ENCODE measurements around the gene CHTF18. TPM values are rescaled to one million over a fixed set of nuclear protein-coding genes. Genes with fewer than 3 reads are reported as not detected.
"Not testable (repeated sequence)": the region's sequence is repeated elsewhere in the genome, so short reads cannot be mapped to it uniquely, and the experiment has no call there.

Gene CHTF18
- total RNA-seq, 1 experiment from 2014 or later, result 120 TPM

DNA sequence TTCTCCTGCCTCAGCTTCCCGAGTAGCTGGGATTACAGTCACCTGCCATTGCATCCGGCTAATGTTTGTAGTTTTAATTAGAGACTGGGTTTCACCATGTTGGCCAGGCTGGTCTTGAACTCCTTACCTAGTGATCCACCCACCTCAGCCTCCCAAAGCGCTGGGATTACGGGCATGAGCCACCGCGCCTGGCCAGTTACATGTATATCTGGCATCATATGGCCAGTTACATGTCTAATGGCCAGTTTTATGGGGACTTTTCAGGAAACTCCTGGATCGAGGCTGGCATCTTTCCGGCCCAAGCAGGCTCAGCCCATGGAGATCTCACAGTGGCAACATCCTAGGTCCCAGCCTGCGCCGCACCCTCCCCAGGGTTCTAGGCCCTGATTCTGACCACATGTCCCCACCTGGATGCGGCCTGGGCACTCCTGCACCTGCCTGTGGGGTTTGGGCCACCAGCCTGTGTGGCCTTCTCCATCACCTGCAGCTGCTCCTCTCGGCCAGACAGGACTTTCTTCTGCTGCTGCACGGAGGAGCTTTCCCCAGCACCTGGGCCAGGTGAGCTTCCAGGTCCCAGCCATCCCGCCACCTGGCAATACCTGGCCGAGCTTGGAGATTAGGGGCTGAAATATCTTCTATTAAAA is 46.3 kb upstream of the CHTF18 start:
- Histone ChIP-seq H3K4me1 (ENCODE audit: insufficient read depth, low read length) (peaks cover 2% of the 10 kb centered on the region; the same call in 1 of the 2 replicates), H2BK120ac (ENCODE audit: low read depth, low read length, poor library complexity, severe bottlenecking) (no peak overlapping the region), H3K23ac (ENCODE audit: insufficient read length, low read depth, low read length) (no peak overlapping the region), H3K79me2 (ENCODE audit: insufficient read depth, low read length) (no peaks in the 10 kb centered on the region), H3K23me2 (ENCODE audit: insufficient read length, low read depth, low read length, poor library complexity, severe bottlenecking) (peaks cover 10% of the 10 kb centered on the region), H2AK5ac (ENCODE audit: insufficient read length, low read length) (no peak overlapping the region), H3K56ac (ENCODE audit: insufficient read length, low read depth, low read length) (no peak overlapping the region), H4K8ac (replicated peaks; ENCODE audit: insufficient read length, low read depth, low read length) (no peak overlapping the region), H3K4me2 (ENCODE audit: insufficient read depth, insufficient read length, low read length) (no peak overlapping the region), H3K9ac (ENCODE audit: extremely low read depth, insufficient read length, low read length) (no peak overlapping the region), H4K91ac (ENCODE audit: insufficient read length, low read depth, low read length) (no peak overlapping the region), H2BK20ac (ENCODE audit: low read depth, low read length, poor library complexity, severe bottlenecking) (no peak overlapping the region), H3K4ac (ENCODE audit: low read depth, low read length) (no peak overlapping the region), H3K14ac (ENCODE audit: insufficient read depth, low read length) (no peak overlapping the region), H4K20me1 (ENCODE audit: control insufficient read depth, insufficient read depth, insufficient read length) (no peaks in the 10 kb centered on the region), H4K5ac (ENCODE audit: insufficient read length, low read depth, low read length) (no peak overlapping the region), H2AFZ (ENCODE audit: low read length) (no peak overlapping the region), H3K9me3 (ENCODE audit: control insufficient read depth, low read depth, low read length) (no peaks in the 10 kb centered on the region), H3K79me1 (ENCODE audit: insufficient read depth, low read depth, low read length, poor library complexity, severe bottlenecking) (no peaks in the 10 kb centered on the region), H2BK12ac (ENCODE audit: insufficient read length, low read depth, low read length) (no peak overlapping the region), H3K27me3 (ENCODE audit: insufficient read depth, low read length) (no peaks in the 10 kb centered on the region), H2BK5ac (ENCODE audit: insufficient read length, low read length) (no peak overlapping the region), H2BK15ac (ENCODE audit: low read depth, low read length) (no peak overlapping the region), H3K18ac (ENCODE audit: insufficient read length, low read depth, low read length) (no peak overlapping the region), H3K27ac (ENCODE audit: insufficient read length, low read depth, low read length) (no peak overlapping the region), H3T11ph (ENCODE audit: low read length) (no peak overlapping the region)
- Mint-ChIP-seq H3K4me3 (peak overlapping the region; percentile 73 to 92), H3K27ac (no peak overlapping the region), H3K4me1 (peaks cover 9 to 15% of the 10 kb centered on the region in 2 experiments), H3K36me3 (ENCODE audit: insufficient read depth in 1 of 3, low read depth in 3 of 3) (peaks cover 2 to 12% (median 8%) of the 10 kb centered on the region in 3 experiments; a peak in 5 of 7 replicates), H3K27me3 (ENCODE audit: low read depth) (no peaks in the 10 kb centered on the region), H3K9me3 (no peaks in the 10 kb centered on the region)
- TF ChIP-seq, protein P1, sequence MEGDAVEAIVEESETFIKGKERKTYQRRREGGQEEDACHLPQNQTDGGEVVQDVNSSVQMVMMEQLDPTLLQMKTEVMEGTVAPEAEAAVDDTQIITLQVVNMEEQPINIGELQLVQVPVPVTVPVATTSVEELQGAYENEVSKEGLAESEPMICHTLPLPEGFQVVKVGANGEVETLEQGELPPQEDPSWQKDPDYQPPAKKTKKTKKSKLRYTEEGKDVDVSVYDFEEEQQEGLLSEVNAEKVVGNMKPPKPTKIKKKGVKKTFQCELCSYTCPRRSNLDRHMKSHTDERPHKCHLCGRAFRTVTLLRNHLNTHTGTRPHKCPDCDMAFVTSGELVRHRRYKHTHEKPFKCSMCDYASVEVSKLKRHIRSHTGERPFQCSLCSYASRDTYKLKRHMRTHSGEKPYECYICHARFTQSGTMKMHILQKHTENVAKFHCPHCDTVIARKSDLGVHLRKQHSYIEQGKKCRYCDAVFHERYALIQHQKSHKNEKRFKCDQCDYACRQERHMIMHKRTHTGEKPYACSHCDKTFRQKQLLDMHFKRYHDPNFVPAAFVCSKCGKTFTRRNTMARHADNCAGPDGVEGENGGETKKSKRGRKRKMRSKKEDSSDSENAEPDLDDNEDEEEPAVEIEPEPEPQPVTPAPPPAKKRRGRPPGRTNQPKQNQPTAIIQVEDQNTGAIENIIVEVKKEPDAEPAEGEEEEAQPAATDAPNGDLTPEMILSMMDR (conservative IDR thresholded peaks at IDR 0.05), result no peak
- no peak for DNase-seq
- WGBS (ENCODE audit: extremely low coverage, insufficient read length, low lambda C conversion rate), result no CpG with 5 or more reads among the region's 15 CpGs

DNA sequence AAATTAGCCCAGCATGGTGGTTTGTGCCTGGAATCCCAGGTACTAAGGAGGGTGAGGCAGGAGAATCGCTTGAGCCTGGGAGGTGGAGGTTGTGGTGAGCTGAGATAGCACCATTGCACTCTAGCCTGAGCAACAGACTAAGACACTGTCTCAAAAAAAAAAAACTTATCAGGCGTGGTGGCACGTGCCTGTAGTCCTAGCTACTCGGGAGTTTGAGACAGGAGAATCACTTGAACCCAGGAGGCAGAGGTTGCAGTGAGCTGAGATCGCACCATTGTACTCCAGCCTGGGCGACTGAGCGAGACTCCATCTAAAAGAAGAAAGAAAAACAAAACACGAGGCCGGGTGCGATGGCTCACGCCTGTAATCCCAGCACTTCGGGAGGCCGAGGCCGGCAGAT is 45.5 kb upstream of the CHTF18 start:
- H3K23me2 ChIP-seq (ENCODE audit: insufficient read length, low read depth, low read length, poor library complexity, severe bottlenecking); H3K27me3 ChIP-seq (ENCODE audit: insufficient read depth, low read length); H3K27ac Mint-ChIP-seq; H3K27me3 Mint-ChIP-seq (ENCODE audit: low read depth); DNase-seq; H3K9ac ChIP-seq (ENCODE audit: extremely low read depth, insufficient read length, low read length); H3K9me3 Mint-ChIP-seq; H2AK5ac ChIP-seq (ENCODE audit: insufficient read length, low read length); H3K79me1 ChIP-seq (ENCODE audit: insufficient read depth, low read depth, low read length, poor library complexity, severe bottlenecking); H3K27ac ChIP-seq (ENCODE audit: insufficient read length, low read depth, low read length); H2BK5ac ChIP-seq (ENCODE audit: insufficient read length, low read length); H2BK120ac ChIP-seq (ENCODE audit: low read depth, low read length, poor library complexity, severe bottlenecking); H2BK15ac ChIP-seq (ENCODE audit: low read depth, low read length); H3K79me2 ChIP-seq (ENCODE audit: insufficient read depth, low read length); H3T11ph ChIP-seq (ENCODE audit: low read length); H3K4ac ChIP-seq (ENCODE audit: low read depth, low read length); H3K9me3 ChIP-seq (ENCODE audit: control insufficient read depth, low read depth, low read length); H2BK20ac ChIP-seq (ENCODE audit: low read depth, low read length, poor library complexity, severe bottlenecking); H3K4me2 ChIP-seq (ENCODE audit: insufficient read depth, insufficient read length, low read length); H3K18ac ChIP-seq (ENCODE audit: insufficient read length, low read depth, low read length); H3K56ac ChIP-seq (ENCODE audit: insufficient read length, low read depth, low read length); H4K91ac ChIP-seq (ENCODE audit: insufficient read length, low read depth, low read length); H3K36me3 Mint-ChIP-seq (ENCODE audit: insufficient read depth in 1 of 3, low read depth in 3 of 3); H3K4me1 ChIP-seq (ENCODE audit: insufficient read depth, low read length); H4K8ac ChIP-seq (replicated peaks; ENCODE audit: insufficient read length, low read depth, low read length); H3K4me1 Mint-ChIP-seq; H2AFZ ChIP-seq (ENCODE audit: low read length); H4K5ac ChIP-seq (ENCODE audit: insufficient read length, low read depth, low read length); H4K20me1 ChIP-seq (ENCODE audit: control insufficient read depth, insufficient read depth, insufficient read length); H3K23ac ChIP-seq (ENCODE audit: insufficient read length, low read depth, low read length); H2BK12ac ChIP-seq (ENCODE audit: insufficient read length, low read depth, low read length); H3K14ac ChIP-seq (ENCODE audit: insufficient read depth, low read length); H3K4me3 Mint-ChIP-seq: not testable (repeated sequence)
- no CpG with 5 or more reads among the region's 14 CpGs for WGBS (ENCODE audit: extremely low coverage, insufficient read length, low lambda C conversion rate)
